KMS-11 (cell line): ENCODE results near the gene FHIT.

Experiments used
- H2AFZ ChIP-seq: fragments of 200-600 bp; sonication (generic); 2 replicates; pipeline ENCODE4 v1.6.1; 2016; ENCODE audit warnings: antibody characterized with exemption, mixed run types, low read depth
- H3K27ac ChIP-seq: fragments of 200-600 bp; sonication (generic); 2 replicates; pipeline ENCODE4 v1.6.1; 2016; ENCODE audit warnings: mild to moderate bottlenecking, mixed run types
- H3K27me3 ChIP-seq: fragments of 200-600 bp; sonication (generic); 2 replicates; pipeline ENCODE4 v1.6.1; 2017; ENCODE audit warnings: mild to moderate bottlenecking, low read depth, mixed run types, moderate library complexity; ENCODE audit not compliant: insufficient read depth
- H3K36me3 ChIP-seq: fragments of 200-600 bp; sonication (generic); 2 replicates; pipeline ENCODE4 v1.6.1; 2017; ENCODE audit warnings: mild to moderate bottlenecking, mixed run types; ENCODE audit not compliant: insufficient read depth
- H3K4me1 ChIP-seq: fragments of 200-600 bp; sonication (generic); 2 replicates; pipeline ENCODE4 v1.6.1; 2016; ENCODE audit warnings: mild to moderate bottlenecking, low read depth, mixed run types; ENCODE audit not compliant: poor library complexity, severe bottlenecking
- H3K4me2 ChIP-seq: fragments of 200-600 bp; sonication (generic); 2 replicates; pipeline ENCODE4 v1.7.0; 2016; ENCODE audit warnings: mild to moderate bottlenecking, mixed run types
- H3K4me3 ChIP-seq: fragments of 200-600 bp; sonication (generic); IDR thresholded peaks from 2 replicates; pipeline ENCODE4 v1.6.1; 2017; ENCODE audit warnings: low read depth, low read length, mixed read lengths; ENCODE audit not compliant: insufficient read depth
- H3K79me2 ChIP-seq: fragments of 200-600 bp; sonication (generic); 2 replicates; pipeline ENCODE4 v1.6.1; 2016; ENCODE audit warnings: low read depth, mixed run types; ENCODE audit not compliant: insufficient read depth
- H3K9ac ChIP-seq: fragments of 200-600 bp; sonication (generic); 2 replicates; pipeline ENCODE4 v1.6.1; 2016; ENCODE audit warnings: mild to moderate bottlenecking, mixed run types
- H4K20me1 ChIP-seq: fragments of 200-600 bp; sonication (generic); 2 replicates; pipeline ENCODE4 v1.6.1; 2016; ENCODE audit warnings: mild to moderate bottlenecking, mixed run types; ENCODE audit not compliant: insufficient read depth
- TF ChIP-seq, protein P1 (sequence below): fragments of 200-600 bp; sonication (generic); conservative IDR thresholded peaks from 2 replicates; pipeline ENCODE4 v1.6.1; 2017; ENCODE audit warnings: low read depth, mild to moderate bottlenecking, antibody characterized with exemption, low read length, moderate library complexity, mixed read lengths

Gene FHIT

DNA sequence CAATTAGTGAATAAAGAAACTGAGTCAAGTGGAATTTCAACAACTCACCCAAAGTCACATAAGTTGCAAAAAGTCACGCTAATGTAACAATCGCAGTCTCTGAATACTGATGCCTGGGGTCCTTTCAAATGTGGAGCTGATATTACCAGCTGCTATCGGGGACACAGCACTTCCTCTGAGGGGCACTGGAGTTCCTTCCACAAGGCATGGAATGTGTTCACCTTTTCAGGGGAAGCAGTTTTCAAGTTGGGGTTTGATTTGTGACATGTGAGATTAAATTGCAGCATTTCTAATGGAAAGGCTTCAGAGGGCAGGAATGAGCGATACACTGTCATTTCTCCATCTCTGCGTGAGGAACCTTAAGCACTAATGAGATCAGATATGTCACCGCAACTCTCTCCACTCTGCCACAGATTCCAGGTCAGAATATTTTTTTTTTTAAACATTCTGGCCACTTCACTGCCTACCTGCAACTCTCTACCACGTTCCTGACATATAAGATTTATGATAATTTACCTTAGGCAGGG lies 1394.3 kb downstream of the FHIT start:
- H3K36me3 ChIP-seq, result no peaks in the 10 kb centered on the region
- H3K9ac ChIP-seq, result no peak overlapping the region
- no peaks in the 10 kb centered on the region for H3K27me3 ChIP-seq
- H3K27ac ChIP-seq, result no peak overlapping the region
- TF ChIP-seq, protein P1, sequence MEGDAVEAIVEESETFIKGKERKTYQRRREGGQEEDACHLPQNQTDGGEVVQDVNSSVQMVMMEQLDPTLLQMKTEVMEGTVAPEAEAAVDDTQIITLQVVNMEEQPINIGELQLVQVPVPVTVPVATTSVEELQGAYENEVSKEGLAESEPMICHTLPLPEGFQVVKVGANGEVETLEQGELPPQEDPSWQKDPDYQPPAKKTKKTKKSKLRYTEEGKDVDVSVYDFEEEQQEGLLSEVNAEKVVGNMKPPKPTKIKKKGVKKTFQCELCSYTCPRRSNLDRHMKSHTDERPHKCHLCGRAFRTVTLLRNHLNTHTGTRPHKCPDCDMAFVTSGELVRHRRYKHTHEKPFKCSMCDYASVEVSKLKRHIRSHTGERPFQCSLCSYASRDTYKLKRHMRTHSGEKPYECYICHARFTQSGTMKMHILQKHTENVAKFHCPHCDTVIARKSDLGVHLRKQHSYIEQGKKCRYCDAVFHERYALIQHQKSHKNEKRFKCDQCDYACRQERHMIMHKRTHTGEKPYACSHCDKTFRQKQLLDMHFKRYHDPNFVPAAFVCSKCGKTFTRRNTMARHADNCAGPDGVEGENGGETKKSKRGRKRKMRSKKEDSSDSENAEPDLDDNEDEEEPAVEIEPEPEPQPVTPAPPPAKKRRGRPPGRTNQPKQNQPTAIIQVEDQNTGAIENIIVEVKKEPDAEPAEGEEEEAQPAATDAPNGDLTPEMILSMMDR, result no peak
- no peak overlapping the region for H3K4me3 ChIP-seq
- no peaks in the 10 kb centered on the region for H3K79me2 ChIP-seq
- no peak overlapping the region for H2AFZ ChIP-seq
- no peak overlapping the region for H3K4me2 ChIP-seq
- H4K20me1 ChIP-seq, result no peaks in the 10 kb centered on the region
- H3K4me1 ChIP-seq, result no peaks in the 10 kb centered on the region

DNA sequence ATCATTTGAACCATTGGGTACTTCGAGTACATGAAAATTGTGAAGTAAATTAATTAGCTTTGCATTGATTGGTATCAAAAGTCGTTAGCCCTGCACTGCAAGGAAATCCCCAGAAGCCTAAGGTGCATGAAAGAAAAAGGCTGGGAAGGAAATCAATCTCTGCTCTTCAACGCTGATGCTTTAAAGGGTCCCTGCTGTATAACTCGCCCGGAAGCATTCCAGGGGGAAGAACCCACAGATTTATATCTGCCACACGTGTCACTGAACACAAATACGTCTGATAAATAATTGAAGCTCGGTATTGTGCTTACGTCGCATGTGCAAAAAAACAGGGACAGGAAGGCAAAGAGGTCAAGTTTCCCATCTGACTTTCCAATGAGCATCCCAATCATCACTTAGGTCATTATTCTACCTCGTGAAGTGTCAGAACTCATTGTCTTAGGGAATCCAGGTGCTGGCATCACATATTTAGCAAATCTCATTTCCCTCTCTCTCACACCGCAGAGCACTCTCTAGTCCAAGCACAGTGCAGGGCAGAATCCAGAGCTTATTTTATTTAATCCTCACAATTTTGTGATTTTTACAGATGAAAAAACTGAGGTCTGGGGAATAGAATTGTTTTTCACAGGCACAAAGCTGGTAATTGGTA lies 1397.1 kb downstream of the FHIT start:
- Histone ChIP-seq H3K36me3 (no peaks in the 10 kb centered on the region), H3K4me2 (no peak overlapping the region), H3K79me2 (no peaks in the 10 kb centered on the region), H3K27ac (no peak overlapping the region), H3K27me3 (no peaks in the 10 kb centered on the region), H3K9ac (no peak overlapping the region), H3K4me1 (no peaks in the 10 kb centered on the region), H2AFZ (no peak overlapping the region), H4K20me1 (no peaks in the 10 kb centered on the region), H3K4me3 (no peak overlapping the region)
- TF ChIP-seq, protein P1, result no peak

DNA sequence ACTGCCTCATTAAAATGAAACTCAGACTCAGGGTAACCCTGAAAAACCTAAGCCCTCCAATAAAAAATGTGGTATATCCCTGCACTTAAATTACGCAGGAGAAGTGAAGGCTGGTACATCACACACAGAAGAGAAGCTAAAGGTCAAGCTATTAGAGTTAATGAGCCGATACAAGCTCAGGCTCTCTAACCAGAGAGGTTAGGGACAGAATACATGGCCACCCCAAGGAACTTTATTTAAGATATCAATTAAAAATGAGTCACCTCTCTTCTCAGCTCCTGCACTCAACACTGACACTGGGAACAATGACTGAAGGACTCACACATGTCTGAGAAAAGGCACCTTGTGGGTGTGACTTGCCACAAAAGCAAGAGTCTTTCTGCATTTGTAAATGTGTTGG lies 1400.8 kb downstream of the FHIT start:
- Histone ChIP-seq H3K9ac (no peak overlapping the region), H2AFZ (no peak overlapping the region), H3K36me3 (no peaks in the 10 kb centered on the region), H3K27me3 (no peaks in the 10 kb centered on the region), H3K4me1 (no peaks in the 10 kb centered on the region), H3K27ac (no peak overlapping the region), H3K4me3 (no peak overlapping the region), H4K20me1 (no peaks in the 10 kb centered on the region), H3K79me2 (no peaks in the 10 kb centered on the region), H3K4me2 (no peak overlapping the region)
- TF ChIP-seq, protein P1, result no peak

DNA sequence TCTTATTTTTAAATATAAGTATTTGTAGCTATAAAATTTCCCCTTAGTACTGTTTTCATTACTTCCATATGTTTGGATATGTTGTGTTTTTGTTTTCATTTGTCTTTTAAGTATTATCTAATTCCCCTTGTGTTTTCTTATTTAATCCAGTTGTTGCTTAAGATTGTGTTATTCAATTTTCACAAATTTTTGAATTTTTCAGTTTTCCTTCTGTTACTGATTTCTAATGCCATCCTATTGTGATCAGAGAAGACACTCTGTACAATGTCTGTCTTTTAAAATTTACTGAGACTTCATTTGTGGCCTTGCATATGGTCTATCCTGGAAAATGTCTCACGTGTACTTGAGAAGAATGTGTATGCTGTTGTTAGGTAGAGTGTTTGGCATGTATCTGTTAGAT lies 1405.9 kb downstream of the FHIT start:
- no peaks in the 10 kb centered on the region for H3K36me3 ChIP-seq

More for the DNA sequence above, 1405.9 kb downstream of the FHIT start:
- H3K79me2 ChIP-seq, result no peaks in the 10 kb centered on the region
- H3K4me3 ChIP-seq, result no peak overlapping the region
- H3K4me2 ChIP-seq, result no peak overlapping the region
- H2AFZ ChIP-seq, result no peak overlapping the region
- no peaks in the 10 kb centered on the region for H3K27me3 ChIP-seq
- H3K27ac ChIP-seq, result no peak overlapping the region
- peaks cover 1% of the 10 kb centered on the region for H3K4me1 ChIP-seq
- TF ChIP-seq, protein P1, result no peak
- H4K20me1 ChIP-seq, result no peaks in the 10 kb centered on the region
- no peak overlapping the region for H3K9ac ChIP-seq
